ENCODE data around the gene LTB.

The LTB gene

GRCh38 chr6:31531771-31532643 is 50.2 kb downstream of the LTB start:
- FAIRE-seq (no peak), DNase-seq (ENCODE audit: insufficient read length, low spot score) (no peak)

GRCh38 chr6:31531162-31531561 is 51.1 kb downstream of the LTB start:
- DNase-seq (ENCODE audit: insufficient read length, low spot score), result no peak
- FAIRE-seq, result no peak

- DNase-seq (ENCODE audit: insufficient read length, low spot score) (no peak), FAIRE-seq (no peak)
Measured at GRCh38 chr6:31530659-31531058, 51.6 kb downstream of the LTB start.
